K562 (cell line): ENCODE data around the gene RAB21. TPM values are rescaled to one million over a fixed set of nuclear protein-coding genes. Genes with fewer than 3 reads are reported as not detected.

Source experiments
- CHD7 ChIP-seq: fragments of 200-600 bp; sonication (generic); IDR thresholded peaks from one replicate; pipeline ENCODE4 v1.6.1; 2012; ENCODE audit warnings: mild to moderate bottlenecking, low read depth, low read length, inconsistent platforms
- polyA plus RNA-seq, 8 experiments: library from polyadenylated mRNA; depleted of rRNA in 4 of 8; stranded (reverse) in 5 of 8; unstranded in 3 of 8; fragments of >200 nt; fragmentation: Nextera tagmentation in 2 of 8; fragmentation: Illumina TruSeq in 1 of 8; extraction: Ambion mirVana in 2 of 8; extraction: Trizol in 1 of 8; gene quantifications; 2 replicates each; pipeline versions ENCODE4 v1.2.1 to v1.2.3, GENCODE V29; 2011 to 2014; ENCODE audit warnings: inconsistent platforms in 1 of 8, missing spikeins in 1 of 8
- total RNA-seq, 7 experiments: library from RNA; depleted of rRNA in 6 of 7; stranded (reverse); fragments of >200 nt in 6 of 7; fragmentation: Illumina TruSeq in 2 of 7; extraction: Trizol in 2 of 7; gene quantifications; 2 replicates each; pipeline versions ENCODE4 v1.2.1 to v1.2.3, GENCODE V29; 2011 to 2021; ENCODE audit warnings: low replicate concordance in 1 of 7

RAB21 gene
- total and polyA plus RNA-seq, 9 of the 15 experiments (the other 6 are each of a cell fraction or from before 2014, with no cell fraction given): 5.3 to 45.6 (median 19.6) TPM

- no peak for TF ChIP-seq CHD7
Observed at GRCh38 chr12:71726548-71726947, 28.1 kb upstream of the RAB21 start (continued).
